K562 (cell line): Measurements from ENCODE around the gene USP26. TPM values are rescaled to one million over a fixed set of nuclear protein-coding genes. Genes with fewer than 3 reads are reported as not detected.

Experiments
- ATAC-seq: fragments of 200-7000 bp; cut with Tn5 transposase; 3 replicates; pipeline ENCODE4 v1.9.1; 2020; ENCODE audit warnings: moderate library complexity
- BruUV-seq: library from RNA; stranded (reverse); fragments of 400-500 nt; replicated peaks from 2 replicates; lab custom pipeline; 2021; lab: Mats Ljungman, UMichigan
- CTCF ChIA-PET: fragments of 300-600 bp; formaldehyde crosslinking; extraction: SDS; loops from one replicate; lab custom pipeline; 2021; ENCODE audit warnings: low intra/inter-chr PET ratio; lab: Yijun Ruan, JAX
- POLR2A ChIA-PET: fragments of 300-600, 350-650 bp; sonication (Branson Sonifier 250); formaldehyde crosslinking; extraction: SDS; loops from one replicate; lab custom pipeline; 2021; ENCODE audit warnings: antibody characterized with exemption, inconsistent platforms; lab: Yijun Ruan, JAX
- DNase-seq, 4 experiments: peaks; one replicate each; pipeline versions ENCODE4 v3.0.0 to v3.0.0-alpha.2; 2011 to 2018; ENCODE audit warnings: low spot score in 3 of 4, mixed read lengths in 3 of 4; ENCODE audit errors: extremely low read depth in 1 of 4
- FAIRE-seq: peaks from 2 replicates; lab custom pipeline; 2011; peaks lifted over from hg19 to GRCh38; lab: Jason Lieb, UNC
- H2AFZ ChIP-seq: 2 replicates; pipeline ENCODE4 v1.6.0; 2011; ENCODE audit warnings: low read depth, low read length, control low read depth, inconsistent platforms
- H3K27ac ChIP-seq: fragments of 200-600 bp; 3 replicates; pipeline ENCODE4 v1.8.0; 2011; ENCODE audit warnings: low read depth, mild to moderate bottlenecking, control low read depth, inconsistent platforms, low read length, moderate library complexity, mixed read lengths; ENCODE audit errors: extremely low read depth
- H3K27me3 ChIP-seq, 2 experiments: fragments of 300-600 bp in 1 of 2; 2 replicates in 1 of 2; 3 replicates in 1 of 2; pipeline versions ENCODE4 v1.6.0 to v1.8.0; 2011; ENCODE audit warnings: inconsistent platforms in 2 of 2, low read length in 2 of 2, mild to moderate bottlenecking in 1 of 2, mixed read lengths in 1 of 2, moderate library complexity in 1 of 2; ENCODE audit not compliant: control insufficient read depth in 2 of 2, insufficient read depth in 2 of 2
- H3K36me3 ChIP-seq: fragments of 300-600 bp; 3 replicates; pipeline ENCODE4 v1.8.0; 2011; ENCODE audit warnings: mild to moderate bottlenecking, low read length, inconsistent platforms; ENCODE audit not compliant: control insufficient read depth, insufficient read depth
- H3K4me1 ChIP-seq, 2 experiments: fragments of 200-600 bp in 1 of 2; replicated peaks in 1 of 2; 2 replicates in 1 of 2; 3 replicates in 1 of 2; pipeline versions ENCODE4 v1.5.1 to v1.8.0; 2011; ENCODE audit warnings: inconsistent platforms in 2 of 2, low read length in 2 of 2, mild to moderate bottlenecking in 1 of 2, mixed read lengths in 1 of 2, moderate library complexity in 1 of 2; ENCODE audit not compliant: control insufficient read depth in 2 of 2, insufficient read depth in 2 of 2
- H3K4me2 ChIP-seq: 2 replicates; pipeline ENCODE4 v1.6.1; 2011; ENCODE audit warnings: low read length, control low read depth, inconsistent platforms, mixed read lengths; ENCODE audit not compliant: insufficient read depth
- H3K4me3 ChIP-seq: fragments of 200-600 bp; sonication (generic), shearing (Covaris generic); 2 replicates; pipeline ENCODE4 v1.5.1; 2016; ENCODE audit warnings: control low read depth, inconsistent platforms
- H3K79me2 ChIP-seq: fragments of 200-600 bp; 3 replicates; pipeline ENCODE4 v1.8.0; 2011; ENCODE audit warnings: low read length, inconsistent platforms; ENCODE audit not compliant: control insufficient read depth, insufficient read depth
- H3K9ac ChIP-seq, 2 experiments: 2 replicates each; pipeline versions ENCODE4 v1.6.0 to v1.6.1; 2011; ENCODE audit warnings: low read depth in 2 of 2, low read length in 2 of 2, control low read depth in 1 of 2, inconsistent platforms in 1 of 2, mild to moderate bottlenecking in 1 of 2, mixed read lengths in 1 of 2; ENCODE audit not compliant: insufficient read depth in 1 of 2
- H3K9me1 ChIP-seq: one replicate; pipeline ENCODE4 v1.6.0; 2011; ENCODE audit warnings: inconsistent platforms, mild to moderate bottlenecking, low read length, moderate library complexity; ENCODE audit not compliant: control insufficient read depth, insufficient read depth
- H3K9me3 ChIP-seq: replicated peaks from 2 replicates; pipeline ENCODE4 v1.5.1; 2011; ENCODE audit warnings: low read depth, low read length, inconsistent platforms; ENCODE audit not compliant: control insufficient read depth, insufficient read depth
- H4K20me1 ChIP-seq: replicated peaks from 2 replicates; pipeline ENCODE4 v1.6.1; 2011; ENCODE audit warnings: low read length, inconsistent platforms, mixed read lengths; ENCODE audit not compliant: control insufficient read depth, insufficient read depth
- LARP7 ChIP-seq: fragments of 450-650 bp; IDR thresholded peaks from 2 replicates; pipeline ENCODE4 v1.6.1; 2016
- NFXL1 ChIP-seq: fragments of 450-650 bp; formaldehyde crosslinking; IDR thresholded peaks from 2 replicates; pipeline ENCODE4 v1.4.0; 2021; ENCODE audit warnings: mild to moderate bottlenecking
- REST ChIP-seq, 2 experiments: fragments of 450-650 bp; formaldehyde crosslinking in 1 of 2; IDR thresholded peaks; 2 replicates each; pipeline versions ENCODE4 v1.4.0 to v1.6.1; 2014 to 2020; ENCODE audit warnings: mild to moderate bottlenecking in 2 of 2, borderline replicate concordance in 1 of 2, low read depth in 1 of 2
- TAF15 ChIP-seq: fragments of 200-400 bp; formaldehyde crosslinking; IDR thresholded peaks from 2 replicates; pipeline ENCODE4 v1.6.1; 2017; ENCODE audit warnings: mild to moderate bottlenecking, low read depth, low read length, moderate library complexity
- WGBS: fragments of 100-300 bp; shearing (Covaris generic); methylation state at CpG from one replicate; pipeline ENCODE4 v1.1.6; 2016; ENCODE audit warnings: low coverage, mixed read lengths; ENCODE audit not compliant: insufficient coverage; ENCODE audit errors: missing lambda C conversion rate; 5-methylcytosine and 5-hydroxymethylcytosine counted together
- in situ Hi-C: fragments of 300-500 bp; cut with MboI; formaldehyde crosslinking; loops from 4 replicates; pipeline ENCODE4 v1.15.0; 2018; ENCODE audit warnings: inconsistent platforms, mixed read lengths
- intact Hi-C: fragments of 100-400 bp; cut with micrococcal nuclease; formaldehyde crosslinking; loops from 2 replicates; pipeline ENCODE4 v1.14.2; 2022
- polyA plus RNA-seq, 8 experiments: library from polyadenylated mRNA; depleted of rRNA in 4 of 8; stranded (reverse) in 5 of 8; unstranded in 3 of 8; fragments of >200 nt; fragmentation: Nextera tagmentation in 2 of 8; fragmentation: Illumina TruSeq in 1 of 8; extraction: Ambion mirVana in 2 of 8; extraction: Trizol in 1 of 8; gene quantifications; 2 replicates each; pipeline versions ENCODE4 v1.2.1 to v1.2.3, GENCODE V29; 2011 to 2014; ENCODE audit warnings: inconsistent platforms in 1 of 8, missing spikeins in 1 of 8
- total RNA-seq, 7 experiments: library from RNA; depleted of rRNA in 6 of 7; stranded (reverse); fragments of >200 nt in 6 of 7; fragmentation: Illumina TruSeq in 2 of 7; extraction: Trizol in 2 of 7; gene quantifications; 2 replicates each; pipeline versions ENCODE4 v1.2.1 to v1.2.3, GENCODE V29; 2011 to 2021; ENCODE audit warnings: low replicate concordance in 1 of 7
- TF ChIP-seq, protein P1 (sequence below): sonication (generic); formaldehyde crosslinking; IDR thresholded peaks from 2 replicates; pipeline ENCODE4 v1.8.0; 2023; ENCODE audit warnings: mild to moderate bottlenecking, missing genetic modification reagents

USP26 gene
- total and polyA plus RNA-seq, 9 of the 15 experiments (the other 6 are each of a cell fraction or from before 2014, with no cell fraction given): 0.06 to 0.84 (median 0.20) TPM; not detected in 2

DNA sequence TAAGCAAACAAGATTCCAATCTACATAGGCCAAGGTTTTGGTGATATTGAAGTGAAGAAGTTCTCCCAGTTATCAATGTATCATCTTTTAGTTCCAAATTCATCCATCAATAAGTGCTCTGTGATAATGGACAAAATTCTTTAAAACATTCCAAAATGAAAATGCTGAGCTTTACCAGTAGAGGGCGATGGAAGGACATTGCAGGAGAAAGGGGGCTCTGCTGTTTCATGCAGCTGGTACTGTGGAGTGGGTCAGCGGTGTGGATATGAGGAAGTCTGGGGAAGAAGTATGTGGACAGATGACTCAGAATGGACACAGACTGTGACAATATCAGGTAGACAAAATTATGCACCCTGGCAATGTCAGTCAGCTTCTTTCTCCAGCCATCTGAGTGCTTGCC lies 91.9 kb downstream of the USP26 start (continued):
- 0 out of 2 replicates have a peak, but pooled peaks have one; percentile 17 for TF ChIP-seq REST (IDR thresholded peaks at IDR 0.05; ENCODE audit: borderline replicate concordance)
- no peak for TF ChIP-seq REST (CRISPR knock-in tag; IDR thresholded peaks at IDR 0.05; ENCODE audit: low read depth)

DNA sequence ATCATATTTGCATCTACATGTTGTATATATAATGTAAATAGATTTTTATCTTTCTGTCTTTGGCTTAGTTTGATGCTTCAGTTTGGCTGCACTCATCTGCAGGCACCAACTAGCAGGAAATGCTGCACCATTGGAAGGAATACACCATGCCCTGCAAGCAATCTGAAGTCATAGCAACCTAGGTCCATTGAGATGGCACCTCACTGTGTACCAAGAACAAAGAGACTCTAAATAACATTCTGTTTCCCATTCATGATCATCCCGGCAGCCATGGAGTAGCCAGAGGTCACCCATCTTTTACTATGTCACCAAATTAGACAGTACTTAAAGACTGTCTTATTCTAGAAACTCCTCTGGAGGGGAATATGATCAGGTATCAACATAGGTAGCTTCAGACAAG lies 97.7 kb downstream of the USP26 start:
- BruUV-seq: no TSS peak

More for the DNA sequence above, 97.7 kb downstream of the USP26 start:
- Histone ChIP-seq H3K36me3 (no peaks in the 10 kb centered on the region), H3K4me2 (no peak overlapping the region), H3K9ac (no peak overlapping the region), H2AFZ (no peak overlapping the region), H3K27ac (no peak overlapping the region), H3K79me2 (no peaks in the 10 kb centered on the region), H3K9me1 (no peaks in the 10 kb centered on the region), H3K4me3 (no peak overlapping the region), H3K27me3 (no peaks in the 10 kb centered on the region), H3K9me3 (no peaks in the 10 kb centered on the region), H3K4me1 (no peaks in the 10 kb centered on the region), H4K20me1 (no peaks in the 10 kb centered on the region)
- CTCF ChIA-PET: no interaction called here
- no peak for ATAC-seq
- in situ Hi-C loops: loop anchor here (25.0 kb wide), 1 partner anchor 663 kb away; no protein-coding TSS in a partner anchor
- POLR2A ChIA-PET: no interaction called here
- intact Hi-C loops: no loop called here
- 0% methylated on average over 1 of the region's 1 CpG for WGBS
- TF ChIP-seq NFXL1 (CRISPR knock-in tag) (no peak), LARP7 (no peak), TAF15 (no peak)
- TF ChIP-seq, protein P1, sequence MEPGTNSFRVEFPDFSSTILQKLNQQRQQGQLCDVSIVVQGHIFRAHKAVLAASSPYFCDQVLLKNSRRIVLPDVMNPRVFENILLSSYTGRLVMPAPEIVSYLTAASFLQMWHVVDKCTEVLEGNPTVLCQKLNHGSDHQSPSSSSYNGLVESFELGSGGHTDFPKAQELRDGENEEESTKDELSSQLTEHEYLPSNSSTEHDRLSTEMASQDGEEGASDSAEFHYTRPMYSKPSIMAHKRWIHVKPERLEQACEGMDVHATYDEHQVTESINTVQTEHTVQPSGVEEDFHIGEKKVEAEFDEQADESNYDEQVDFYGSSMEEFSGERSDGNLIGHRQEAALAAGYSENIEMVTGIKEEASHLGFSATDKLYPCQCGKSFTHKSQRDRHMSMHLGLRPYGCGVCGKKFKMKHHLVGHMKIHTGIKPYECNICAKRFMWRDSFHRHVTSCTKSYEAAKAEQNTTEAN (CRISPR knock-in tag): no peak
- TF ChIP-seq, all 486 proteins: peak for 0
- DNase-seq (no peak), FAIRE-seq (no peak)
